MCF 10A (cell line): ENCODE data around the gene WFS1. TPM values are rescaled to one million over a fixed set of nuclear protein-coding genes. Genes with fewer than 3 reads are reported as not detected.
A peak's percentile ranks its signal among the peaks of the same experiment; 100 is the strongest.

Experiments
- BruUV-seq: library from RNA; stranded (reverse); fragments of 400-500 nt; replicated peaks from 2 replicates; lab custom pipeline; 2021; lab: Mats Ljungman, UMichigan
- CTCF ChIA-PET: fragments of 300-600 bp; sonication (Branson Sonifier 250); formaldehyde crosslinking; extraction: SDS; loops from one replicate; lab custom pipeline; 2021; ENCODE audit warnings: antibody characterized with exemption, inconsistent platforms; lab: Yijun Ruan, JAX
- POLR2A ChIA-PET: fragments of 300-600, 350-650 bp; sonication (Branson Sonifier 250); formaldehyde crosslinking; extraction: SDS; loops from one replicate; lab custom pipeline; 2020; ENCODE audit warnings: antibody characterized with exemption, inconsistent platforms; lab: Yijun Ruan, JAX
- DNase-seq: peaks from one replicate; pipeline ENCODE4 v3.0.0-alpha.2; 2018; ENCODE audit not compliant: unreplicated experiment
- H3K27ac Mint-ChIP-seq: one replicate; pipeline ENCODE4 v1.8.0; 2022; ENCODE audit warnings: mild to moderate bottlenecking, low read depth, mixed read lengths; ENCODE audit not compliant: unreplicated experiment
- H3K27me3 Mint-ChIP-seq: one replicate; pipeline ENCODE4 v1.8.0; 2022; ENCODE audit warnings: mixed read lengths; ENCODE audit not compliant: insufficient read depth, unreplicated experiment
- H3K36me3 Mint-ChIP-seq: one replicate; pipeline ENCODE4 v1.8.0; 2022; ENCODE audit warnings: mild to moderate bottlenecking, moderate library complexity, mixed read lengths; ENCODE audit not compliant: insufficient read depth, unreplicated experiment
- H3K4me1 Mint-ChIP-seq: one replicate; pipeline ENCODE4 v1.8.0; 2022; ENCODE audit warnings: mixed read lengths; ENCODE audit not compliant: insufficient read depth, unreplicated experiment
- H3K4me3 Mint-ChIP-seq: one replicate; pipeline ENCODE4 v1.8.0; 2022; ENCODE audit warnings: mild to moderate bottlenecking, moderate library complexity, mixed read lengths; ENCODE audit not compliant: unreplicated experiment
- H3K9me3 Mint-ChIP-seq: one replicate; pipeline ENCODE4 v1.8.0; 2022; ENCODE audit warnings: mixed read lengths; ENCODE audit not compliant: unreplicated experiment
- CTCF ChIP-seq: fragments of 200-600 bp; IDR thresholded peaks from one replicate; pipeline ENCODE4 v1.8.0; 2022; ENCODE audit warnings: antibody characterized with exemption, mild to moderate bottlenecking; ENCODE audit not compliant: unreplicated experiment
- intact Hi-C: fragments of 100-400 bp; cut with micrococcal nuclease; formaldehyde crosslinking; loops from 2 replicates; pipeline ENCODE4 v1.14.1; 2022
- total RNA-seq: library from RNA; stranded (reverse); gene quantifications from 2 replicates; pipeline ENCODE4 v1.2.3, GENCODE V29; 2022

Gene WFS1
- total RNA-seq, 1 experiment from 2014 or later: 41.7 TPM

DNA sequence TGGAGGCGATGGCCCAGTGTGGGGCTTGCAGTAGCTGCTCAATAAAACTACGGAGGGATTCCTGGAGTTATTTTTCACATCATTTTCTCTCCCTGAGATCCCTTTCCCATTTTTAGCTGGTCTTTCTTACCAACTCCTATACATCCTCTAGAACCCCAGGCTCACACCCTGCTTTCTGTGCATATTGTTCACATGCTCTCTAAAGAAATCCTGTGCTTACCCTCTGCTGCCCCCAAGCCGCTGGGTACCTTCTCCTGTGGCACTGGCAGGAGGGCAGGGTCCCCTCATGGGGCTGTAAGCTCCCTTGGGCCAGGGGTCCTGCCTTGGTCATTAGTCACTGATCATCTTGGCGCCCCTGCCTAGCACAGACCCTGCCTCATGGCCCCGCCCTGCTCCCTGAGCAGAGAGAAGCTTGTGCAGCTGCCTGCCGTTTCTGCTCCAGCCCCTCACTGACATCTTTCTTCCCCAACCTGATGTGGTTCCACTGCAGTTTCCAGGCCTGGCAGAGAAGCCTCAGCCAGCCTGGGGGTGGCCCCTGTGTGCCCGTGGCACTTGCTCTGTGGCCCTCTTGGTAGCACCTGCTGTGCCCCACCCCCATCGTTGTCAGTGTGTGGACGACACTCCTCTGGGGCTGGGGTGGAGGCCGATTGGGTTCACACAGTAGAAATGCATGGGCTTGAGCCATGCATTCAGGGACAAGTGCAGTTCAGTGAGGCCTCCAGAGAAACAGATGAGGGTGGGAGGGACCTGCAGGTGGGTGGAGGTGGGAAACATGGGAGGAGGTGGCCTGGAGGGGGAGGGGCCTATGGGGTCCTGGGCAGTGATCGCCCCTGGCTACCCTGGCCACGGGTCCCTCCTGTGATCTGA lies 69.5 kb downstream of the WFS1 start:
- Mint-ChIP-seq H3K4me3 (no peak overlapping the region), H3K9me3 (no peaks in the 10 kb centered on the region), H3K36me3 (no peaks in the 10 kb centered on the region), H3K4me1 (peaks cover under 1% of the 10 kb centered on the region), H3K27ac (peak overlapping the region; percentile 35), H3K27me3 (peaks cover 11% of the 10 kb centered on the region)
- TF ChIP-seq CTCF: no peak
- ChIA-PET CTCF (interaction anchor here (0.9 to 6.0 kb wide), 6 partner anchors 7 to 208 kb away, joined by 3 to 51 read pairs (median 8); no protein-coding TSS in a partner anchor), POLR2A (no interaction called here)
- DNase-seq: no peak
- intact Hi-C loops: no loop called here
- BruUV-seq: no TSS peak

GRCh38 chr4:6339818-6340445 lies 70.3 kb downstream of the WFS1 start:
- Mint-ChIP-seq H3K9me3 (no peaks in the 10 kb centered on the region), H3K27ac (peak overlapping the region; percentile 35), H3K27me3 (peaks cover 11% of the 10 kb centered on the region), H3K4me1 (peaks cover 8% of the 10 kb centered on the region), H3K4me3 (no peak overlapping the region), H3K36me3 (no peaks in the 10 kb centered on the region)
- intact Hi-C loops: loop anchor here (5.0 kb wide), 1 partner anchor 742 kb away; no protein-coding TSS in a partner anchor
- CTCF ChIA-PET: interaction anchor here (0.9 to 6.0 kb wide), 6 partner anchors 8 to 207 kb away, joined by 3 to 51 read pairs (median 8); no protein-coding TSS in a partner anchor
- POLR2A ChIA-PET: no interaction called here
- TF ChIP-seq CTCF: no peak
- DNase-seq: no peak
- BruUV-seq: no TSS peak

DNA sequence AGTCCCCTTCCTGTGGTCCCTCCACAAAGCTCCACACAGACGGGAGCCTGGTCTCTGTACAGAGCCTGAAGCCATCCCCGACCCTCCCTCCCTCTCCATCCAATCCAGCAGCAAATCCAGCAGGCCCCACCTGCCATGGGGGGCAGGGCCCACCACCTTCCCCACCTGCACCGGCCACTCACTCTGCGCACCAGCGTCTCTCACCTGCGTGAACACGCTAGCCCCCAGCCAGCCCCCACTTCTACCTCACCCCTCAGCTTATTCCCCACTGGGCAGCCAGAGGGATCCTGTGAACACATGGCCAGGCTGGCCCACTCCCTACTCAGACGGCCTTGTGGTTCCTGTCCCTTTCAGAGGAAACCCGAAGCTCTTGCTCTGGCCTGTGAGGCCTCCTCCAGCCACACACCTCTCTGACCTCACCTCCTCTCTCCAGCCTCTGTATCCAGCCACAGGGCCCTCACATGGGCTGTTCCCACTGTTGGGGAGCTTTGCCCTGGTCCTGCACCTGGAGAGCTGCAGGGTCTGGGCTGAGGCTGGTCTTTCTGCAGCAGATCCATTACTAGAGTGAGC lies 70.9 kb downstream of the WFS1 start:
- no peak overlapping the region for H3K4me3 Mint-ChIP-seq
- no peak for DNase-seq
- TF ChIP-seq CTCF: no peak
- peaks cover 8% of the 10 kb centered on the region for H3K4me1 Mint-ChIP-seq
- no TSS peak for BruUV-seq
- intact Hi-C loops: loop anchor here (5.0 kb wide), 1 partner anchor 742 kb away; no protein-coding TSS in a partner anchor
- CTCF ChIA-PET: interaction anchor here (0.6 to 6.0 kb wide), 6 partner anchors 9 to 814 kb away, joined by 3 to 51 read pairs (median 6); no protein-coding TSS in a partner anchor
- H3K27ac Mint-ChIP-seq: no peak overlapping the region
- H3K27me3 Mint-ChIP-seq: peaks cover 11% of the 10 kb centered on the region
- no peaks in the 10 kb centered on the region for H3K36me3 Mint-ChIP-seq
- H3K9me3 Mint-ChIP-seq: no peaks in the 10 kb centered on the region
- POLR2A ChIA-PET: no interaction called here
